ENCODE results near the gene CBR3. TPM values are rescaled to one million over a fixed set of nuclear protein-coding genes. Genes with fewer than 3 reads are reported as not detected.

The CBR3 gene
- total RNA-seq, 1 experiment from 2014 or later, result 20.1 TPM

DNA sequence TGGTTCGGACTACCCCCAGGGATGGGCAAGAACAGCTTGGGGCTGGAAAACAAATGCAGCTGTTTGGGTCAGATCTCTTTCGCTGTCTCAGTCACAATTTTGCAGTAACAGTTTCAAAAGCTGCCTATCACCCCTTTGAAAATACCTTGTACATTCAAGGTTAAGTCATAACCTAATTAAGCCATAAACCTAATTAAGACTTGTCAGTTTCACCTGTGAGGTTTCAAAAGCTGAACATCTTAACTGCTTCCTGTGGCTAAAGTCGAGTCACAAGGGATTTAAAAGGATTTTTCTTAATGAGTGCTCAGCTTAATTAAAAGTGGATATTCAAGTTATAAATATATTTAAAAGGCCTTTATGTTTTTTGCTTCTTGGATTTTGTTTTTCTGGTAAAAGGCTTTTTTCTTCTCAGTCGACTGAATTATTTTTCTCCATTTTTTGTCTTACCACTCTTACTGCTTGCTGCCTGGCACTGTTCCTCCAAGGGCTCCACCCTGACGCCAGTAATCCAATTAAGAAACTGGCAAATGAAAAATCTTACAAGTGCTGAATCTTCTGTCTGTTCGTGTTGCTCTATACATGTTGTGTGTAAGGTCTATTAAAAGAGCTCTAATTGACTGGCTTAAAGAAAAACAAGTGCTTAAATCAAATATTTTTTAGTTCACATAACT is 33.8 kb upstream of the CBR3 start:
- no peak overlapping the region for H3K4me2 ChIP-seq
- ChIA-PET POLR2A (ENCODE audit: unreplicated experiment) (no interaction called here), CTCF (no interaction called here)
- no peaks in the 10 kb centered on the region for H3K79me2 ChIP-seq (ENCODE audit: low read depth)
- DNase-seq, result no peak
- H3K4me3 ChIP-seq, result no peak overlapping the region
- H3K9me3 ChIP-seq (ENCODE audit: insufficient read depth, low read depth), result no peaks in the 10 kb centered on the region
- TF ChIP-seq, protein P1, sequence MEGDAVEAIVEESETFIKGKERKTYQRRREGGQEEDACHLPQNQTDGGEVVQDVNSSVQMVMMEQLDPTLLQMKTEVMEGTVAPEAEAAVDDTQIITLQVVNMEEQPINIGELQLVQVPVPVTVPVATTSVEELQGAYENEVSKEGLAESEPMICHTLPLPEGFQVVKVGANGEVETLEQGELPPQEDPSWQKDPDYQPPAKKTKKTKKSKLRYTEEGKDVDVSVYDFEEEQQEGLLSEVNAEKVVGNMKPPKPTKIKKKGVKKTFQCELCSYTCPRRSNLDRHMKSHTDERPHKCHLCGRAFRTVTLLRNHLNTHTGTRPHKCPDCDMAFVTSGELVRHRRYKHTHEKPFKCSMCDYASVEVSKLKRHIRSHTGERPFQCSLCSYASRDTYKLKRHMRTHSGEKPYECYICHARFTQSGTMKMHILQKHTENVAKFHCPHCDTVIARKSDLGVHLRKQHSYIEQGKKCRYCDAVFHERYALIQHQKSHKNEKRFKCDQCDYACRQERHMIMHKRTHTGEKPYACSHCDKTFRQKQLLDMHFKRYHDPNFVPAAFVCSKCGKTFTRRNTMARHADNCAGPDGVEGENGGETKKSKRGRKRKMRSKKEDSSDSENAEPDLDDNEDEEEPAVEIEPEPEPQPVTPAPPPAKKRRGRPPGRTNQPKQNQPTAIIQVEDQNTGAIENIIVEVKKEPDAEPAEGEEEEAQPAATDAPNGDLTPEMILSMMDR (conservative IDR thresholded peaks at IDR 0.05), result no peak
- TF ChIP-seq EZH2 (IDR thresholded peaks at IDR 0.05; ENCODE audit: low read depth), result no peak
- BruUV-seq (replicated peaks), result no TSS peak
- no peaks in the 10 kb centered on the region for H4K20me1 ChIP-seq (ENCODE audit: insufficient read depth)
- no peaks in the 10 kb centered on the region for H3K36me3 ChIP-seq (ENCODE audit: low read depth)
- intact Hi-C loops (cut with micrococcal nuclease; ENCODE audit: unreplicated experiment), result no loop called here
- no peaks in the 10 kb centered on the region for H3F3A ChIP-seq (ENCODE audit: insufficient read depth, low read depth)
- H3K27me3 ChIP-seq (ENCODE audit: insufficient read depth, low read depth), result no peaks in the 10 kb centered on the region
- H2AFZ ChIP-seq, result no peak overlapping the region
- H3K27ac ChIP-seq, result no peak overlapping the region
- no peaks in the 10 kb centered on the region for H3K4me1 ChIP-seq (replicated peaks; ENCODE audit: insufficient read depth)
- no peaks in the 10 kb centered on the region for H3K9me2 ChIP-seq (ENCODE audit: insufficient read depth)

DNA sequence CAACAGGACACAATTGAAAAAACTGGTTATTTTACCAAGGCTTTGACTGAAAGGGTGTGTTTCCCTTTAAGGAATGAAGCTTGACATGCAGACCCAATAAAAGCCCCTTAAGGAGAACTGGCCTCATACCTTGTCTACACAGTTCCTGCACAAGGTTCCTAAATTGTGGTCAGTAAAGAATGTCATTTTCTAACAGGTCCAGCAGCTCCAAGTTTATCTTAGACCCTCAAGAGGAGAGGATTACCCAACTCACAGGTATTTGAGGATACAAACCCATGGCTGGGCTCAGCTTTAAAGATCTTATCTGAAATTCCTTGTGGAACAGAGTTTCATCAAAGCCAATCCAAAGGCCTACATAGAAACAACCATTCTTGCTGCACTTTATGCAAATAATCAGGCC is 31.4 kb upstream of the CBR3 start:
- POLR2A ChIA-PET (ENCODE audit: unreplicated experiment), result no interaction called here

DNA sequence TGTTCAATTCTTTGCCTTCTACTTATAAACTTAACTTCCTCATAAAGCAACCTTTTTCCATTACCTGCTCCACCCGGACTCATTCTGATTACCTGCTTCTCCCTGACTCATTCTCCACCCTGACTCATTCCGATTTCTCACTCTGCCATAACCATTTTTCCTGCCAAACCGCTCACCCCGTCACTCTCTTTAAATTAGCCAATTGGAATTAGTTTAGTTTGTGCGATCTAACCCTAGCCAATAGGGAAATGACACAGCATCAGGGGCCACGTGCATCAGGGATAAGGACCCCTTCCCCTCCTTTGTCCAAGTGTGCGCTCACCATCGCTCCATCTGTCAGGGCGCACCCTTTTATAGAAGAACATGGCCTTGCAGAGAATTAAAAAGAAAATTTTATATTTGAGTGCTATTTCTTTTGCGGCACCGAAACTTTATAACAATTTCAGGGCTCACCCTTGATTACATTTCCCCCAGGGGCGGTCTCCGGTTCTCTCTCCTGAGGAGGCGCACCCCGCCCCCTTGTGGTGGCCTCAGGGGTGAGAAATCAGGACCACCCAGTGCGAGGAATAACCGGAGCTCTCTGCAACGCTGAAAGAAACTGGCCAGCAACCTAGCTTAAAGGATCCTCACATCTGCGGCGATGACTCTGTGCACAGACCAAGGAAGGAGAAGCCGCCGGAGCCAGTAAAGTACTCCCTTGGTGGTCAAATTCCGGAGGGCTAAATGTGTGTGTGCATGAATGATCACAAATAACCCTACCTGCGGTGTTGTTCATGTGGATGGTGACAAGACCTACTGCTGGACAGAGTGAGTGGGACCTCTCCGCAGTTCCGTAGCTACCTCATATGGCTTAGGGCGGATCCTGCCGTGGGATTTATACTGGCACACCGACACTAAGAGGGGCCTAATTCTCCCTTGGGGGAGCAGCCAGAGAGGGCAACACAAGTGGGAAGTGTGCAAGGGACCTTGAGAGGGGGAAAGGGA is 30.3 kb upstream of the CBR3 start:
- H3K27me3 ChIP-seq (ENCODE audit: insufficient read depth, low read depth), result no peaks in the 10 kb centered on the region
- no peak for DNase-seq
- no TSS peak for BruUV-seq (replicated peaks)
- H3K9me2 ChIP-seq (ENCODE audit: insufficient read depth), result no peaks in the 10 kb centered on the region
- H4K20me1 ChIP-seq (ENCODE audit: insufficient read depth), result no peaks in the 10 kb centered on the region
- TF ChIP-seq EZH2 (IDR thresholded peaks at IDR 0.05; ENCODE audit: low read depth), result no peak
- TF ChIP-seq, protein P1 (conservative IDR thresholded peaks at IDR 0.05), result no peak
- H3K4me3 ChIP-seq, result no peak overlapping the region
- no peaks in the 10 kb centered on the region for H3F3A ChIP-seq (ENCODE audit: insufficient read depth, low read depth)
- H3K4me1 ChIP-seq (replicated peaks; ENCODE audit: insufficient read depth), result no peaks in the 10 kb centered on the region
- POLR2A ChIA-PET (ENCODE audit: unreplicated experiment), result no interaction called here
- CTCF ChIA-PET, result interaction anchor here (0.6 kb wide), 1 partner anchor 64 kb away, joined by 3 read pairs; no protein-coding TSS in a partner anchor
- H3K27ac ChIP-seq, result no peak overlapping the region
- intact Hi-C loops (cut with micrococcal nuclease; ENCODE audit: unreplicated experiment), result no loop called here
- H3K4me2 ChIP-seq, result no peak overlapping the region
- H2AFZ ChIP-seq, result no peak overlapping the region
- H3K9me3 ChIP-seq (ENCODE audit: insufficient read depth, low read depth), result no peaks in the 10 kb centered on the region
- H3K36me3 ChIP-seq (ENCODE audit: low read depth), result no peaks in the 10 kb centered on the region
- no peaks in the 10 kb centered on the region for H3K79me2 ChIP-seq (ENCODE audit: low read depth)

More for the DNA sequence above, 31.4 kb upstream of the CBR3 start:
- Histone ChIP-seq H3K9me3 (ENCODE audit: insufficient read depth, low read depth) (no peaks in the 10 kb centered on the region), H2AFZ (no peak overlapping the region), H3K4me3 (no peak overlapping the region), H3K4me1 (replicated peaks; ENCODE audit: insufficient read depth) (no peaks in the 10 kb centered on the region), H3K36me3 (ENCODE audit: low read depth) (no peaks in the 10 kb centered on the region), H3K4me2 (no peak overlapping the region), H3F3A (ENCODE audit: insufficient read depth, low read depth) (no peaks in the 10 kb centered on the region), H3K9me2 (ENCODE audit: insufficient read depth) (no peaks in the 10 kb centered on the region), H4K20me1 (ENCODE audit: insufficient read depth) (no peaks in the 10 kb centered on the region), H3K27ac (no peak overlapping the region), H3K79me2 (ENCODE audit: low read depth) (no peaks in the 10 kb centered on the region), H3K27me3 (ENCODE audit: insufficient read depth, low read depth) (no peaks in the 10 kb centered on the region)
- BruUV-seq (replicated peaks), result no TSS peak
- TF ChIP-seq, protein P1 (conservative IDR thresholded peaks at IDR 0.05), result no peak
- no peak for TF ChIP-seq EZH2 (IDR thresholded peaks at IDR 0.05; ENCODE audit: low read depth)
- peak in 1 of 2 experiments; percentile 43 for DNase-seq
- CTCF ChIA-PET, result interaction anchor here (0.6 to 0.8 kb wide), 2 partner anchors 10 kb away, joined by 3 read pairs; no protein-coding TSS in a partner anchor
- intact Hi-C loops (cut with micrococcal nuclease; ENCODE audit: unreplicated experiment), result no loop called here

Measured in PC-9 (cell line).